SU-DHL-6 (cell line): ENCODE data around the gene LRRC4C.

Experiments used
- CTCF ChIP-seq: fragments of 200-600 bp; sonication (generic); IDR thresholded peaks from one replicate; pipeline ENCODE4 v1.5.1; 2017; ENCODE audit warnings: antibody characterized with exemption, mild to moderate bottlenecking, low read length, moderate library complexity; ENCODE audit not compliant: insufficient read depth, poor library complexity, severe bottlenecking
- EZH2phosphoT487 ChIP-seq: fragments of 200-600 bp; sonication (generic), shearing (Covaris generic); conservative IDR thresholded peaks from 2 replicates; pipeline ENCODE4 v1.6.1; 2018; ENCODE audit warnings: mild to moderate bottlenecking, antibody characterized with exemption, low read length, moderate library complexity, mixed read lengths

DNA sequence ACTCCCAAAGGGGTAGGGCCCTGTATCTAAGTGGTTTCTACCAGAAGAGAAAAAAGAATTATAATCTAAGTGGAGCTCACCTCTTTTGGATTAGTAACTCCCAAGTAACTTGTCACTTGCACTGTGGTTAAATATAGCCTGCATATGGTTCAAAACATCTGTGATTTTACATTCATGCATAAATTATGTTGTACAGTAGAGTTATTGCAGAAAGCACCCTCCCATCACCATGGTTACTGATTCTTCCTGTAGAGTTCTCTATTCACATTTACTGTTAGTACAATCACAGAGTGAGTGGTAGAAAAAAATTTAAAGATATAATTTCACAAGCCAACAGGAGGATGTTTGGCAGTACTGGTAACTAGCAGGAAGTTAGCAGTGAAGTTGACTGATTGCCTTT is 80.4 kb downstream of the LRRC4C start:
- TF ChIP-seq CTCF (no peak), EZH2phosphoT487 (no peak)
